A549 (cell line): ENCODE measurements around the gene PAK4.

Experiments
- BHLHE40 ChIP-seq: IDR thresholded peaks from 2 replicates; pipeline ENCODE4 v1.6.1; 2012; ENCODE audit warnings: low read depth, low read length, inconsistent platforms
- CBX2 ChIP-seq: fragments of 200-600 bp; sonication (generic); IDR thresholded peaks from 2 replicates; pipeline ENCODE4 v1.6.1; 2016; ENCODE audit warnings: low read depth, mild to moderate bottlenecking, borderline replicate concordance
- CTCF ChIP-seq: fragments of >200 bp; sonication (Bioruptor Twin); formaldehyde crosslinking; IDR thresholded peaks from 3 replicates; pipeline ENCODE4 v1.5.1; 2016
- EP300 ChIP-seq, 2 experiments: fragments of >200 bp; sonication (Bioruptor Twin); formaldehyde crosslinking; IDR thresholded peaks; 2 replicates in 1 of 2; 3 replicates in 1 of 2; pipeline ENCODE4 v1.6.1; 2016 to 2017
- HEYL ChIP-seq: fragments of 250-450 bp; sonication (Bioruptor Pico); IDR thresholded peaks from 2 replicates; pipeline ENCODE4 v1.8.0; 2021; ENCODE audit warnings: mild to moderate bottlenecking, moderate library complexity
- MAX ChIP-seq: IDR thresholded peaks from 2 replicates; pipeline ENCODE4 v1.6.1; 2012
- PBX3 ChIP-seq: IDR thresholded peaks from 2 replicates; pipeline ENCODE4 v1.6.1; 2012

- TF ChIP-seq MAX (no peak), CTCF (no peak), EP300 (IDR thresholded peaks at IDR 0.05) (no peak), CBX2 (no peak), PBX3 (no peak), HEYL (CRISPR knock-in tag) (no peak), BHLHE40 (no peak)
These were observed 28.6 kb downstream of the PAK4 start for GRCh38 chr19:39154100-39154628.
